GM21528 (cell line): ENCODE results near the gene ACER2.
"Not testable (repeated sequence)": the region's sequence is repeated elsewhere in the genome, so short reads cannot be mapped to it uniquely, and the experiment has no call there.

Experiments
- ATAC-seq: cut with Tn5 transposase; IDR thresholded peaks from one replicate; pipeline ENCODE4 v1.9.1; 2021; ENCODE audit warnings: mild to moderate bottlenecking, moderate library complexity; ENCODE audit not compliant: unreplicated experiment, low FRiP score

Gene ACER2

DNA sequence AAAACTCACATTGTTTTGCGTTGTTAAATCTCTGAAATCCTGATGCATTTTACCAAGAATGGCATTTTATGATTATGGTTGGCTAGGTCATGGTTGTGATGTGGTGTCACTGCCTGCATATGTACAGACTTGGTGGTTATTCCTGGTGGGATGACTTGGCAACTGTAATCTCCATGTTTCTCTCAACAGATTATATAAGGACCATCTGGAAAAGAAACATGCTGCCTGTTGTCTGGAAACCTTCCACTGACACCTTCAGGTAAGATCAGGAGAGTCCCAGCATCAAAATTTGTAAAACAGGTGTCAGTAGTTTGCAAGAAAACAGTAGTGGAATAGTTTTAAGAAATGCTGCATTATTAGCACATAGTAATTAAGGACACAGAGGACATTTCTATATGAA lies 3.0 kb upstream of the ACER2 start:
- ATAC-seq: no peak

- peak; percentile 2 for ATAC-seq
Measured at GRCh38 chr9:19408316-19408692, 505 bp upstream of the ACER2 start.

- peak; percentile 9 for ATAC-seq
Measured at GRCh38 chr9:19409401-19410194, 789 bp downstream of the ACER2 start.

GRCh38 chr9:19410195-19410503 lies 1.3 kb downstream of the ACER2 start:
- ATAC-seq: no peak

- no peak for ATAC-seq
Measured at GRCh38 chr9:19410594-19410993, 1.8 kb downstream of the ACER2 start.

DNA sequence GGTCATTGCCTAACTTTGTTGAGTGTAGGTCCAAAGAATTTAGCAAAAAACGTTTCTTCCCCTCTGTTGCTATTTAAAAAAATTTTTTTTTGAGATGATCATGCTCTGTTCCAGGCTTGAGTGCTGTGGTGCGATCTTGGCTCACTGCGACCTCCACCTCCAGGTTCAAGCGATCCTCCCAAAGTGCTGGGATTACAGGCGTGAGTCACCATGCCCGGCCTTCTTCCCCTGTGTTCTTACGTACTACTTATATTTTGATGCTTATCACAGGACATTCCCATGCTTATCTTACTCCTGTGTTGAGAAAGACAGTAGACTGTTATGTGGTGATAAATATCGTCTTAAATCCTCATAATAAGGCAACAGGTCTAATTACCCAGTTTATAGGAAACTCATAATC lies 2.5 kb downstream of the ACER2 start:
- no peak for ATAC-seq

- ATAC-seq: not testable (repeated sequence)
Measured at GRCh38 chr9:19413456-19413855, 4.6 kb downstream of the ACER2 start.

DNA sequence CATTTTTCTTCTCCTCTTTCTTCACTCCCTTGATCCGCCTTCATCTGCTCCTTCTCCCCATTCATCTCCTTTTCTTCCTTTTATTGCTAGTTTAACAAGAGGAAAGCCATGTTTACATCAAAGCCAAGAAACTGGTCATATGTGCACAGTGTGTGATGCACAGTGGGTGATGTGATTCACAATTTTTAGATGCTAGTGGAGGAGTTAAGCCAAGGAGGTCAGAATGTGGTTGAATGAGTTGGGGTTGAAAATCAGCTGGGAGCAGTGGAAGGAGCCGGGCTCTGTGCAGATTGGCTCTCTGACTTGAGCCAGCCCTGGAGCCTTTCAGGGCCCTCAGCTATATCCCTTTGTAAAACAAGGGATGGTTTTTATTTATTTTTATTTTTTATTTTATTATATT lies 7.3 kb downstream of the ACER2 start:
- no peak for ATAC-seq

DNA sequence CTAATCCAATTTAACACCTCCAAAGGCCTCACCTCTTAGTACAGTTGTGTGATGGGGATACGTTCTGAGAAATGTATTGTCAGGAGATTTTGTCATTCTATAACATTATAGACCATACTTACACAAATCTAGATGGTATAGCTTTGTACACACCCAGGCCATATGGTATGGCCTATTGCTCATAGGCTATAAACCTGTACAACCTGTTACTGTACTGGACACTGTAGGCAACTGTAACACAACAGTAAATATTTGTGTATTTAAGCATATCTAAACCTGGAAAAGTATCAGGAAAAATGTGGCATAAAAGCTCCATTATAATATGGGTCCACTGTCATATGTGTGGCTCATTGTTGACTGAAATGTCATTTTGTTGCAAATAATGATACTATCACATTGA lies 12.1 kb downstream of the ACER2 start:
- no peak for ATAC-seq

GRCh38 chr9:19423163-19423562 lies 14.4 kb downstream of the ACER2 start:
- no peak for ATAC-seq

GRCh38 chr9:19424176-19424779 lies 15.5 kb downstream of the ACER2 start:
- peak; percentile 87 for ATAC-seq

DNA sequence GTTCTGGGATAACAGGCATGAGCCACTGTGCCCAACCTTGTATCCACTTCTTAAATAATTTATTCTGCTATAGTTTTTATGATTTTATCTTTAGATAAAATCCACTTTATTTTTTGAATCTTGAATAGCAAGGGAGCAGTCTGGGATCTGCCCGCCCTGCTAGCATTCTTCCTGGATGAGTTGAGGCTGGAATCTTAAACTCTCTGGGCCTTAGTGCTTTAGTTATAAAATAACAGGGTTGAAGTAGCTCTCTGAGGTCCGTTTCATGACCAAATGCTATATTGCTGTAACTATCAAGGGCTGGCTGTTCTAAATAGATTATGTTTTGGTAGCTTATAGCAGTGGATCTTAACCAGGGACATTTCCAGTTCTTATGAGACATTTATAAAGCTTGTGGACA lies 20.8 kb downstream of the ACER2 start:
- no peak for ATAC-seq

DNA sequence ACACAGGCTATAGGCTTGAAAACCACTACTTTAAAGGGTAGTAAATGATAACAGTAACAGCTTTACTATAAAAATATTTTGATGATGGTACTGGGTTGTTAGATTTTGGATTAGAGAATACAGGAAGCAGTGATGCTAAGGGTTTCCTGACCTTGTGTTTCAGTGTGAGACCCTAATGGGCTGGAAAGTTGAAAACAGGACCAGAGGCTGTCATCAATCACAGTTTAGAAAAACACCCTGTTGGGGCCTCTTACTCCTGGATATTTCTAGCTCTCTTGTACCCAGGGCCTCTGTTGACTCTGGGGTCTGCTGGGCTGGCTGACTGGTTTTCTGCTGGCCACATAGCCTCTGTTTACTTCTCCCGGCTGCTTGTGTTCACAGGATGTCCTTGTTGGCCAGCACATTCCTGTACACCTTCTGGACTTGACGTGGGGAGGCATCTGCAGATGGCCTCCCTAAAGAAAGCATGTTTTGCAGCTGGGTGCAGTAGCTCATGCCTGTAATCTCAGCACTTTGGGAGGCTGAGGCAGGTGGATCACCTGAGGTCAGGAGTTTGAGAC lies 21.5 kb downstream of the ACER2 start:
- no peak for ATAC-seq

DNA sequence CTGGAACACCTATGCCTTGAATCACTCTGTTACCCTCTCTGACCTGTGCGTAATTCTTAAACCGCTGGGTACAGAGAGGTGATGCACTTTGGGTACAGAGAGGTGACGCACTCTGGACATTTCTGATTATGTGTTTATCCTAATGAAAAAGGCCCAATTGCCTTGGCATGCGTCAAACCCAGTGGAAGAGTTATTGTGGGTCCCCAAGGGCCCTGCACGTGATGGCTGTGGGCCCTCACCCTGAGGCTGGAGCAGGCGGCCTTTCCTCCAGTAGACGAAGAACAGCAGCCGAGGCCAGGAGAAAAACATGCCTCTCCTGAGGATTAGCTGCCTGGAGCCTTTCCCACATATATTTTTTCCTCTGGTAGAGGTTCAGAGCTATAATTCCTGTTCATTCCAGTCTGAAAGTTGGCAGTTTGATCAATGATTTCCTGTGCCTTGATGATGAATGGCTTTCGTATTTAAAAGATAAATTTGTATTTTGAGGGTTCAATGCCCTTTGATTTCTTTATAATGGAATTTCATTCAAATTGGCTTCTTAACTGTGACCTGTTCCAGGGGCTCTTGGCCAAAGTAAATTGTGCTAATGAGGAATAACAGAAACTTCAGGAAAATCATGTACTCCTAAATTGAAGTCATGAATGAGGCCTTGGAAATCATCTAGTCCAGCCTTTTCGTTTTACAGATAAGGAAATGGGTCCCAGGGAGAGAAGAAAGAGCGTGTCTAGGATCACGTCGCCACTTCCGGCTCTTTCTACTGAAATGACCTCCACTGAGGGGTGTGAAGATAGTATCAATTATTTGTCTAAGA lies 22.8 kb downstream of the ACER2 start:
- no peak for ATAC-seq

DNA sequence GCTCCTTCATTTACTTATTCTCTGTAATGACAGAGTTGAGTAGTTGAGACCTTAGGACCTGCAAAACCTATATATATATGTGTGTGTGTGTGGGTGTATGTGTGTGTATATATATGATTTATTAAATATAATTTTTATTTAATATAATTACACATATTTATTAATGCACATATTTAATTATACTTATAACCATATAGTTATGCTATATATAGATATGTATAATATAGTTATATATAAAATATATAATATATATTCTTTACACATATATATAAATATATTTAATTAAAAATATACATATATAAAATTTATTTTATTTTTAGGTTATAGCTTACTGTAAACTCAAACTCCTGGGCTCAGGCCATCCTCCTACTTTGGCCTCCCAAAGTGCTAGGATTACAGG lies 23.7 kb downstream of the ACER2 start:
- no peak for ATAC-seq

DNA sequence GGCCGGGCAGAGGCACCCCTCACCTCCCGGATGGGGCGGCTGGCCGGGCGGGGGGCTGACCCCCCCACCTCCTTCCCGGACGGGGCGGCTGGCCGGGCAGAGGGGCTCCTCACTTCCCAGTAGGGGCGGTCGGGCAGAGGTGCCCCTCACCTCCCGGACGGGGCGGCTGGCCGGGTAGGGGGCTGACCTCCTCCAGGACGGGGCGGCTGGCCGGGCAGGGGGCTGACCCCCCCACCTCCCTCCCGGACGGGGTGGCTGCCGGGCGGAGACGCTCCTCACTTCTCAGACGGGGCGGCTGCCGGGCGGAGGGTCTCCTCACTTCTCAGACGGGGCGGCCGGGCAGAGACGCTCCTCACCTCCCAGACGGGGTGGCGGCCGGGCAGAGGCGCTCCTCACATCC lies 24.9 kb downstream of the ACER2 start:
- not testable (repeated sequence) for ATAC-seq

DNA sequence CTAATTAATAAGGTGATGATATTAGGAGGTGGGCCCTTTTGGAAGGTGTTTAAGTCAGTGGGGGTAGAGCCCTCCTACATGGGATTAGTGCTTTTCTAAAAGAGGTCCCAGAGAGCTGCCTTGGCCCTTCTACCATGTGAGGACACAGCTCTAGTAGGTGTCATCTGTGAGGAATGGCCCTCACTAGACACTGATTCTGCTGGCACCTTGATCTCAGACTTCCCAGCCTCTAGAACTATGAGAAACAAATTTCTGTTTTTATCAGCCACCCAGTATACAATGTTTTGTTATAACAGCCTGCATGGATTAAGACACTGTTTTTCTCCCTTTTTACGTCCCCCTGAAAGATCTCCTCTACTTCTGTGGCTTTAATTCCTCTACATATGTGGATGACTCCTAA lies 31.6 kb downstream of the ACER2 start:
- ATAC-seq: no peak

- ATAC-seq: no peak
Measured at GRCh38 chr9:19440823-19441580, 32.2 kb downstream of the ACER2 start.

DNA sequence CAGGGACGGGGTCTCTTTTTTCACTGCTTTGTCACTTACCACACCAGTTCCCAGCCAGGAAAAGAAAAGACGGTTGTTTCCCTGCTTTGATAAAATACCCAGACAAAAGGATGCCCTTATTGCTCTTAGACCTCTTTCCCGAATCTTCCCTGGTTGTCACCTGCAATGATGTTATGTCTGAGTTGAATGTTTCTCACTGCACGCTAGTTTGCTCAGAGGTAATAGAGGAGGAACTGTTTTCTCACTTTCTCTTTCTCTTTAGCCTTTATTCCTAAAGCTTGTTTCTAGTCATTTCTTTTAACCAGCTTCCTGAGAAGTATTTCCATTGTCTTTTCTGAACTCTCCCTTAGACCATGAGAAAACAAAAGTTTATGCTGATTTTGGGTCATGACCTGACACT lies 32.9 kb downstream of the ACER2 start:
- peak; percentile 91 for ATAC-seq

GRCh38 chr9:19442240-19442639 lies 33.4 kb downstream of the ACER2 start:
- no peak for ATAC-seq

DNA sequence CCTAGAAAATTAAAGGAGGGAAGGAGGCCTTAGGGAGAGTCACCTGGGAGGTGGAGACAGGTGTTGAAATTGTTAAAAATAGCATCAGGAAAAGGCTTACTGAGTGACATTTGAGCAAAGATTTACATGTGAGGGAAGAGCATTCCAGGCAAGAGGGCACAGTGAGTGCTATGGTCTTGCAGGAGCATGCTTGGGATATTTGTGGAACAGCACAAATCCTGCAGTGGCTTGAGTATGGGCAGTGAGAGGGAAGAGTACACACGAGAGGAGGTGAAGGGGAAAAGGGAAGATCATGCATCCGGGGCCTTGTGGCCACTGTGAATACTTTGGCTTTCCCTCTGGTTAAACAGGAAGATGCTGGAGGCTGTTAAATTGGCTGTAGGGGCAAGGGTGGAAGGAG lies 36.6 kb downstream of the ACER2 start:
- no peak for ATAC-seq
